ENCODE results near the gene FGD1. TPM values are rescaled to one million over a fixed set of nuclear protein-coding genes. Genes with fewer than 3 reads are reported as not detected.
"Not testable (repeated sequence)": the region's sequence is repeated elsewhere in the genome, so short reads cannot be mapped to it uniquely, and the experiment has no call there.

The FGD1 gene
- total RNA-seq, 6 experiments from 2014 or later, result 0.51 to 1.4 (median 0.77) TPM

DNA sequence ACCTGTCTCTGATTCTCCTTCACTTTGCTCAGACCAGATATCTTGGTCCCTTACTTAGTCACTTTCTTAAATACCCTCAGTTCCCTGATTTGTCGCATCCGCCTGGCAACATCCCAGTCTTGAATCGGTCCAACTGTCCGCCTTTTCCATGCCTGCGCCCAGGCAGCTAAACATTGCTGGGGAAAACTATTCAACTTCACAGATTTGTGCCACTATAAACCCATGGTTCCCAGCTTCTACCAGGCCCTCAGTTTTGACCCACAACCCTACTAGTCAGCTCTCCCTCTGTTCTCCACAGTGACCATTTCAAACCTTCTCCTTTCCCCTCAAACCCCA, 451 bp upstream of the FGD1 start:
- no peaks in the 10 kb centered on the region for H3K9me3 ChIP-seq
- peak overlapping the region in 1 of 3 donors; percentile 54 for H3K4me3 ChIP-seq
- WGBS (ENCODE audit: insufficient coverage, low coverage, low lambda C conversion rate, missing lambda C conversion rate), result 71% methylated on average over 5 of the region's 5 CpGs
- no peaks in the 10 kb centered on the region for H3K36me3 ChIP-seq
- intact Hi-C loops (cut with DNase I), result no loop called here
- DNase-seq (no peak), ATAC-seq (no peak)
- H3K27me3 ChIP-seq, result no peaks in the 10 kb centered on the region
- H3K27ac ChIP-seq, result no peak overlapping the region
- no peaks in the 10 kb centered on the region for H3K4me1 ChIP-seq
- TF ChIP-seq POLR2A (IDR thresholded peaks at IDR 0.05), result no peak
- TF ChIP-seq, protein P1, sequence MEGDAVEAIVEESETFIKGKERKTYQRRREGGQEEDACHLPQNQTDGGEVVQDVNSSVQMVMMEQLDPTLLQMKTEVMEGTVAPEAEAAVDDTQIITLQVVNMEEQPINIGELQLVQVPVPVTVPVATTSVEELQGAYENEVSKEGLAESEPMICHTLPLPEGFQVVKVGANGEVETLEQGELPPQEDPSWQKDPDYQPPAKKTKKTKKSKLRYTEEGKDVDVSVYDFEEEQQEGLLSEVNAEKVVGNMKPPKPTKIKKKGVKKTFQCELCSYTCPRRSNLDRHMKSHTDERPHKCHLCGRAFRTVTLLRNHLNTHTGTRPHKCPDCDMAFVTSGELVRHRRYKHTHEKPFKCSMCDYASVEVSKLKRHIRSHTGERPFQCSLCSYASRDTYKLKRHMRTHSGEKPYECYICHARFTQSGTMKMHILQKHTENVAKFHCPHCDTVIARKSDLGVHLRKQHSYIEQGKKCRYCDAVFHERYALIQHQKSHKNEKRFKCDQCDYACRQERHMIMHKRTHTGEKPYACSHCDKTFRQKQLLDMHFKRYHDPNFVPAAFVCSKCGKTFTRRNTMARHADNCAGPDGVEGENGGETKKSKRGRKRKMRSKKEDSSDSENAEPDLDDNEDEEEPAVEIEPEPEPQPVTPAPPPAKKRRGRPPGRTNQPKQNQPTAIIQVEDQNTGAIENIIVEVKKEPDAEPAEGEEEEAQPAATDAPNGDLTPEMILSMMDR (IDR thresholded peaks at IDR 0.05), result no peak

DNA sequence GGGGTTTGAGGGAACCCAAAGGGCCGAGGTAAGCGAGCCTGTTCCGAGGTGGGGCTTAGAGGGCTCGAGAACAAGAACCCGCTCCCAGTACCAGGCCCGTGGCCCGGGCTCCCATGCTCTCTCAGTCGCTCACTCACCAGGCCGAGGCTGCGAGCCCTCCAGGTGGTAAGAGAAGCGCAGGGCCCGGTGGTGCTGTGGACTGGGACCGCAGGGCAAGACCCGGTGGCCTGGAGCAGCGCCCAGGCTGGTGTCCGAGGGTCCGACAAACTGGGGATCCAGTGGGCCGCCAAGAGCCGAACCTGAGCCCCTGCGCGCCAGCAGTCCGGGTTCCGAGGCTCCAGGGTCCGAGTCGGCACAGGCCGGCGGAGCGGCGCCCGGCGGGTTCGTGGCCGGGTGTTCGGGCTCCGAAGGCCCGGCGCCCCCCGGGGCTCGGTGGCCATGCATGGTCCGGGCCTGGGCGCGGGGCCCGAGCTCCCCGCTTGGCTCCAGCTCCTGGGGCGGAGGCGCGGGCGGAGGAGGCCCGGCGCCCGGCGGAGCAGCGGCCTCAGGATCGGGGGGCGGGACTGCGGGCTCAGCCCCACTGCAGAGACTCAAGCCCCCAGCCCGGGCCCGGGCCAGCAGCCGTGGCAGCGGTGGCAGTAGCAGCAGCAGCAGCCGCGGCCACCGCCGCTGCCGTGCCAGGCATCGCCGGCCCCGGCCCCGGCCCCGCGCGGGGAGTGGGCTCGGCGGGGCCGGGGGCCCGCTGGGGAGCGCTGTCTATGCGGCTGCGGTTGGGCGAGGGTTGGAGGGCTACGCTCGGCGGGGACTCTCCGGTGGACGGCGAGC, 833 bp downstream of the FGD1 start:
- WGBS (ENCODE audit: insufficient coverage, low coverage, low lambda C conversion rate, missing lambda C conversion rate), result 2% methylated on average over 13 of the region's 86 CpGs
- Histone ChIP-seq H3K27ac (no peak overlapping the region), H3K36me3 (no peaks in the 10 kb centered on the region), H3K27me3 (no peaks in the 10 kb centered on the region), H3K9me3 (no peaks in the 10 kb centered on the region), H3K4me1 (no peaks in the 10 kb centered on the region), H3K4me3 (peak overlapping the region; percentile 42 to 54 (median 44))
- intact Hi-C loops (cut with DNase I), result no loop called here
- DNase-seq (peak in 1 of 3 donors; percentile 42), ATAC-seq (peak; percentile 30 to 59 (median 42))
- TF ChIP-seq POLR2A (IDR thresholded peaks at IDR 0.05), result no peak
- TF ChIP-seq, protein P1 (IDR thresholded peaks at IDR 0.05), result no peak

DNA sequence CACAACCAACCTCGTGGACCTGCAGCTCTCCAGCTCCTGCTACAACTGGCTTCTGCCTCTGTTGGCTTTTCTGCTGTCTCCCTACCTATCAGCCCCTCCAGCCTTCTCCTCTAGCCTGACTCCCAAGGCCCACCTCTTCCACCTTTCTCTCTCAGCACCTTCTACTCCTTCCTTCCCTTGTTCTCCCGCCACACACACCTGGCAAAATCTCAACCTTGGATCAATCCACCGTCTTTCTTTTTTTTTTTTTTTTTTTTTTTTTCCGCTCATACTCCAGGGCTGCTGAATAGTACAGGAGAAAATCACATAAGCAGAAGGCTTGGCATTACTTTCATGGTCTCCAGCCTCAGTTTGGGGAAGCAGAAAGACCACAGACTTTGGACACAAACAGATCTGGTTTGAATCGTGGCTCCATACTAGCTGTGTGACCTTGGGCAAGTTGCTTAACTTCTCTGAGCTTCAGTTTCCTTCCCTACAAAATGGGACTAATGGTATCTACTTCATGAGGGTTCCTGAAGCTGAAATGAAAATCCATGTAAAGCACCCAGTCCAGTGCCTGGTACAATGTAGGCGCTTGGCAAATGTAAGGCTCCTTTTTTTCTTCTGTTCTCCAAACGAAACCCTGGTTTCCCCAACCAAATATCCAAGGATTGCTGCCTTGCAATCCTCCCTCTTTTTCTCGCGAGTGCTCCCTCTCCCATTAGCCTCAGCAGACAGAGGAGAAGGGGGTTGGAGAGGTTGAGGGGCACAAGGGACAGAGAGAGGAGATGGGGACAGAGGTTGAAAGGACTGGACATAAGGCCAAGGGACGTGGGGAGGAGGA, 1.7 kb downstream of the FGD1 start:
- Histone ChIP-seq H3K27me3 (no peaks in the 10 kb centered on the region), H3K9me3 (no peaks in the 10 kb centered on the region), H3K4me3 (peak overlapping the region in 2 of 3 donors; percentile 44 to 54), H3K4me1 (no peaks in the 10 kb centered on the region), H3K36me3 (no peaks in the 10 kb centered on the region), H3K27ac (no peak overlapping the region)
- intact Hi-C loops (cut with DNase I), result no loop called here
- 48% methylated on average over 10 of the region's 10 CpGs for WGBS (ENCODE audit: insufficient coverage, low coverage, low lambda C conversion rate, missing lambda C conversion rate)
- DNase-seq, result no peak
- TF ChIP-seq, protein P1 (IDR thresholded peaks at IDR 0.05), result no peak
- ATAC-seq, result no peak

DNA sequence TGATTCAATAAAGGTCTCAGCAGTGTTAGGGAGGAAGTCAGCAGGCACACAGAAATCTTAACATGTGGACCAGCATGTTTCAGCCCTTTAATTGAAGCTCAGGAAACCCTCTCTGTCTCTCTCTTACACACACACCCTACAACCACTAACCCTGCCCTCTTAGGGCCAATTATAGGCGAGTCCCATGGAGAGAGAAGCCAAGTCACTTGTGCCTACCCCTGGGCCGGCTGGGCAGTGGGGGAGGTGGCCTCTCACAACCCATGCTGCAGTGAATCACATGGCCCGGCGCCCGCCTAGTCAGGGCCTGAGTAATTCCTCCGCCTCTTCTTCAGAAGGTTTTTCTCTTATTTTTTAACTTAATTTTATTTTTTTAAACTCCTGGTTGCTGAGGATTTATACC, 3.7 kb downstream of the FGD1 start:
- no peaks in the 10 kb centered on the region for H3K36me3 ChIP-seq
- no peak overlapping the region for H3K27ac ChIP-seq
- DNase-seq (no peak), ATAC-seq (no peak)
- no peaks in the 10 kb centered on the region for H3K4me1 ChIP-seq
- intact Hi-C loops (cut with DNase I), result no loop called here
- H3K4me3 ChIP-seq, result no peak overlapping the region
- no peaks in the 10 kb centered on the region for H3K27me3 ChIP-seq
- 81% methylated on average over 5 of the region's 6 CpGs for WGBS (ENCODE audit: insufficient coverage, low coverage, low lambda C conversion rate, missing lambda C conversion rate)
- no peaks in the 10 kb centered on the region for H3K9me3 ChIP-seq
- TF ChIP-seq, protein P1 (IDR thresholded peaks at IDR 0.05), result no peak
- TF ChIP-seq POLR2A (IDR thresholded peaks at IDR 0.05), result no peak

DNA sequence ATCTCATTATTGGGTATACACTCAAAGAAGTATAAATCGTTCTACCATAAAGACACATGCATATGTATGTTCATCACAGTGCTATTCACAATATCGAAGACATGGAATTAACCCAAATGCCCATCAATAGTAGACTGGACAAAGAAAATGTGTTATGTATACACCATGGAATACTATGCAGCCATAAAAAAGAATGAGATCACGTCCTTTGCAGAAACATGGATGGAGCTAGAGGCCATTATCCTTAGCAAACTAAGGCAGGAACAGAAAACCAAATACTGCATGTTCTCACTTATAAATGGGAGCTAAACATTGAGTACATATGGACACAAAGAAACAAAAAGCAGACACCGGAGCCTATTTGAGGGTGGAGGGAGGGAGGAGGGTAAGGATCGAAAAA, 6.2 kb downstream of the FGD1 start:
- ATAC-seq; H3K4me1 ChIP-seq; H3K9me3 ChIP-seq; H3K36me3 ChIP-seq; H3K4me3 ChIP-seq; DNase-seq; intact Hi-C loops (cut with DNase I); H3K27ac ChIP-seq; H3K27me3 ChIP-seq: not testable (repeated sequence)
- 74% methylated on average over 5 of the region's 5 CpGs for WGBS (ENCODE audit: insufficient coverage, low coverage, low lambda C conversion rate, missing lambda C conversion rate)
